Mesothelial cell of epicardium (in vitro differentiated cells): ENCODE data around the gene COG8. TPM values are rescaled to one million over a fixed set of nuclear protein-coding genes. Genes with fewer than 3 reads are reported as not detected.

Experiments used
- DNase-seq, 2 experiments: peaks; one replicate each; pipeline ENCODE4 v3.0.0; 2021; ENCODE audit warnings: low spot score in 2 of 2; ENCODE audit not compliant: unreplicated experiment in 2 of 2
- H3K27ac Mint-ChIP-seq: 2 replicates; pipeline ENCODE4 v1.8.0; 2021; ENCODE audit warnings: mixed read lengths
- H3K27me3 Mint-ChIP-seq: 2 replicates; pipeline ENCODE4 v1.8.0; 2021; ENCODE audit warnings: low read depth, mixed read lengths
- H3K36me3 Mint-ChIP-seq: 2 replicates; pipeline ENCODE4 v1.8.0; 2021; ENCODE audit warnings: mixed read lengths
- H3K4me1 Mint-ChIP-seq: 2 replicates; pipeline ENCODE4 v1.8.0; 2021; ENCODE audit warnings: mixed read lengths
- H3K4me3 Mint-ChIP-seq: 2 replicates; pipeline ENCODE4 v1.8.0; 2021; ENCODE audit warnings: mild to moderate bottlenecking, moderate library complexity, mixed read lengths
- H3K9me3 Mint-ChIP-seq: 2 replicates; pipeline ENCODE4 v1.8.0; 2021; ENCODE audit warnings: mixed read lengths
- CTCF ChIP-seq: fragments of 200-600 bp; sonication (generic); IDR thresholded peaks from one replicate; pipeline ENCODE4 v1.5.0; 2021; ENCODE audit warnings: antibody characterized with exemption; ENCODE audit not compliant: unreplicated experiment
- total RNA-seq: library from RNA; stranded (reverse); gene quantifications from 3 replicates; pipeline ENCODE4 v1.2.1, GENCODE V29; 2021

COG8 gene
- total RNA-seq, 1 donor from 2014 or later, result 49.4 TPM

DNA sequence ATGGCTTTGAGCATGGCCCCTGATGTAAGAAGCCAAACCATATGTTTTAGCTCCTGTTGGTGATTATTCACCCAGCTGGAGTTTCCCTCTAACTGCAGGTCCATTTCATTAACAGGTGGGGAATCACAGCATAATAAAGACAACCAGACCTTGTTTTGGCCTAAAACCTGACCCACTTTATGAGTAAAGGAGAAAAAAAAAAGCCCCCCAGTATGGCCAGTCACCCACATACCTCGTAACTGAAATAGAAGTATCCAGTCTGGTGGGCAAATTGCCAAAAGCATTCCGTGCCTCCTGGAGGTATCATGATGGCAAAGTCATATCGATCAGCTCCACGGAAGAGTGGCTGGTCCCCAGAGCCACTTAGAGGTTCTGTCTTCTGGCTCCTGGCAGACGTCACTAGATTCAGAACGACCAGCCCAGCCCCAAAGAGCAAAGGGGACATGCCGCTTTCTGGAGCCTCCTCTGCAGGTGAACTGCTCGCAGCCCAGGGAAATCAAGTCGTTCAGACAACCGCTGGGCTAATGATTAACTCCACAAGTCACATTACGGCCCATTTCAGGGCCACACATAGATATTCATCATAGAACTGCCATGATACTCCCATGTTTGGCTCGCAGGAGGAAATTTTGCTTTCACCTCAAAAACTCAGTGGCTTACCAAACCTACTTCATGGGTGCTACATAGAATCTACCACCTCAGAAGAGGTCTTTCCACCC lies 12.1 kb upstream of the COG8 start, which contains the start of gene TMED6:
Gene TMED6 (minus strand): TSS at position 478 of the 719 bp plus-strand sequence. CDS start 33 bp downstream, at position 445.
- Mint-ChIP-seq H3K4me3 (no peak within 1 kb of the TSS), H3K36me3 (peaks cover 22% of the 10 kb centered on the region), H3K27ac (no peak within 1 kb of the TSS), H3K9me3 (no peaks in the 10 kb centered on the region), H3K4me1 (no peaks in the 10 kb centered on the region), H3K27me3 (no peaks in the 10 kb centered on the region)
- DNase-seq, result no peak
- TF ChIP-seq CTCF, result no peak

DNA sequence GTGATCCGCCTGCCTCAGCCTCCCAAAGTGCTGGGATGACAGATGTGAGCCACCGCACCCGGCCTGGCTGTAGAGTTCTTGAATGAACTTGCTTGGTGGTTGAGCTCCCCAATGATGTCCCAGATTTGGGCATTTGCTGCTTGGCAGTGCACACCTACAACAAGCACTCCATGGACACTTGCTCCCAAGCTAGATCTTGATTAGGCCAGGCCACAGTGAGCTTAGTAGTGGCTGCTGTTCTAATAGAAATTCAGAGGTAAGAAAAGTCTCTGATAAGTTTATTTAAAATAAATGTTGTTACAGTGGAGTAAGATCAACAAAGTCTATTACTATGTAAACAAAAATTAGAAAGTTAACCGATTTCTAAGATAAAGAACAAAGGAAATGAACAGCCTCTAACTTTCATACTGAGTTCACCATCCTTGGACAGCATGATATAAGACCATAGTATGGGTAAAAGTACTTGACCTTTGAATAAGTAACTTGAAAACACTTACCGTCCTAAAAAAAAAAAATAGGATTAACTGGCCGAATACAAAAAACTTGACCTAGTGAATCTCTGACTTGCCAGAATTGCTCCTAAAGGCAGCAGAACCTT lies 11.3 kb upstream of the COG8 start:
- TF ChIP-seq CTCF, result no peak
- no peaks in the 10 kb centered on the region for H3K9me3 Mint-ChIP-seq
- H3K36me3 Mint-ChIP-seq, result peaks cover 22% of the 10 kb centered on the region
- H3K4me3 Mint-ChIP-seq, result no peak overlapping the region
- H3K27me3 Mint-ChIP-seq, result no peaks in the 10 kb centered on the region
- H3K4me1 Mint-ChIP-seq, result no peaks in the 10 kb centered on the region
- DNase-seq, result no peak
- no peak overlapping the region for H3K27ac Mint-ChIP-seq

DNA sequence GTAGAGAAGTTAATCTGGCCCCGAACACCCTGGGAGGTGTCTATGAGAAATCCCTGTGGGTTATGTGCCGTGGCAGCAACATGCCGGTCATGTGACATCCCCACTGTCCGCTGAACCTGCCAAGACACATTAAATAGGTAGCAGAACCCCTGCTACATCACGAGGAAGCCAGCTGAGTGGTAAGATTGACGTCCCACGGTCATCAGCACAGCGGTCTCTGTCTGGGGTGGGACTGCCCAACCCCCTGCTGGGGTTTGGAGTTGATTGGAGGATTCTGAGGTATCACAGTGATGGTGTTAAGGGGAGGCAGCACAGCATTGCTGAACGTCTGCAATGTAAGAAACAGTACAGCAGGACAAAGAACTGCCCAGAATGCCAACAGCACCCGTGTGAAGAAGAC lies 10.2 kb upstream of the COG8 start:
- no peak overlapping the region for H3K27ac Mint-ChIP-seq
- no peaks in the 10 kb centered on the region for H3K9me3 Mint-ChIP-seq
- H3K27me3 Mint-ChIP-seq, result no peaks in the 10 kb centered on the region
- peaks cover 16% of the 10 kb centered on the region for H3K36me3 Mint-ChIP-seq
- no peaks in the 10 kb centered on the region for H3K4me1 Mint-ChIP-seq
- H3K4me3 Mint-ChIP-seq, result no peak overlapping the region
- no peak for TF ChIP-seq CTCF
- no peak for DNase-seq

DNA sequence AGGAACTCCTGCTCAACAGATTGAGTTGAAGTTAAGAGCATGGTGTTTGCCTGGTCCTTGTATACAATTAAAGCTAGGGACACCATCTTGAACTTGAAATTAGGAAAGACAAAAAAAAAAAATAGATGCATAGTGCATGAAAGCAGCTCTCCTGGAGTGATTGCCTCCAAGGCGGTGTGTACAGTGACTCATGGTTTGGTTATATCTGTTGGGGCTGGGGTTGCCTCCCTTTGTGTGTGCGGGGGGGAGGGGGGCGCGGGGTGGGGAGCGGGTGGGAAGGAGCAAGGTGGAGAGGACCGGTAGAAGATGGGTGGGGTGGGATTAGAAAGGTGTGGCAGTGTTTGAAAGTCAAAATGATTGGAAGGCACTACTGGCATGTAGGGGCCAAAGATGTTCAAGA lies 8.9 kb upstream of the COG8 start:
- H3K36me3 Mint-ChIP-seq, result peaks cover 15% of the 10 kb centered on the region
- H3K4me1 Mint-ChIP-seq, result no peaks in the 10 kb centered on the region
- H3K27me3 Mint-ChIP-seq, result no peaks in the 10 kb centered on the region
- TF ChIP-seq CTCF, result no peak
- H3K4me3 Mint-ChIP-seq, result no peak overlapping the region
- DNase-seq, result no peak
- H3K27ac Mint-ChIP-seq, result no peak overlapping the region
- H3K9me3 Mint-ChIP-seq, result no peaks in the 10 kb centered on the region

- no peak for TF ChIP-seq CTCF
- H3K4me1 Mint-ChIP-seq, result no peaks in the 10 kb centered on the region
- no peak overlapping the region for H3K4me3 Mint-ChIP-seq
- no peaks in the 10 kb centered on the region for H3K9me3 Mint-ChIP-seq
- H3K36me3 Mint-ChIP-seq, result peaks cover 11% of the 10 kb centered on the region
- no peak for DNase-seq
- no peak overlapping the region for H3K27ac Mint-ChIP-seq
- H3K27me3 Mint-ChIP-seq, result no peaks in the 10 kb centered on the region
Measured at GRCh38 chr16:69346683-69347082, 7.3 kb upstream of the COG8 start.
